Progenitor cell of endocrine pancreas (in vitro differentiated cells): Measurements from ENCODE around the gene ITGA3. TPM values are rescaled to one million over a fixed set of nuclear protein-coding genes. Genes with fewer than 3 reads are reported as not detected.
"Not testable (repeated sequence)": the region's sequence is repeated elsewhere in the genome, so short reads cannot be mapped to it uniquely, and the experiment has no call there.

ENCODE experiments used
- DNase-seq: peaks from one replicate; pipeline ENCODE4 v3.0.0; 2021; ENCODE audit warnings: low spot score; ENCODE audit not compliant: unreplicated experiment
- H3K27ac Mint-ChIP-seq: 2 replicates; pipeline ENCODE4 v1.8.0; 2021; ENCODE audit warnings: mild to moderate bottlenecking, moderate library complexity, mixed read lengths
- H3K27me3 Mint-ChIP-seq: 2 replicates; pipeline ENCODE4 v1.8.0; 2021; ENCODE audit warnings: mixed read lengths
- H3K36me3 Mint-ChIP-seq: 2 replicates; pipeline ENCODE4 v1.8.0; 2022; ENCODE audit warnings: mixed read lengths; ENCODE audit not compliant: insufficient read depth
- H3K4me1 Mint-ChIP-seq: 2 replicates; pipeline ENCODE4 v1.8.0; 2021; ENCODE audit warnings: low read depth, mixed read lengths
- H3K4me3 Mint-ChIP-seq: 2 replicates; pipeline ENCODE4 v1.8.0; 2021; ENCODE audit warnings: low read depth, mild to moderate bottlenecking, moderate library complexity, mixed read lengths
- H3K9me3 Mint-ChIP-seq: 2 replicates; pipeline ENCODE4 v1.8.0; 2021; ENCODE audit warnings: low read depth, mixed read lengths
- CTCF ChIP-seq: fragments of 200-600 bp; sonication (generic); IDR thresholded peaks from one replicate; pipeline ENCODE4 v1.5.0; 2021; ENCODE audit warnings: antibody characterized with exemption, mild to moderate bottlenecking; ENCODE audit not compliant: unreplicated experiment
- total RNA-seq: library from RNA; stranded (reverse); gene quantifications from 2 replicates; pipeline ENCODE4 v1.2.1, GENCODE V29; 2021

ITGA3 gene
- total RNA-seq, 1 donor from 2014 or later = 17.6 TPM

- Mint-ChIP-seq H3K27me3 (peaks cover 15% of the 10 kb centered on the region), H3K4me3 (no peak overlapping the region), H3K27ac (no peak overlapping the region), H3K4me1 (peaks cover 18% of the 10 kb centered on the region), H3K36me3 (no peaks in the 10 kb centered on the region), H3K9me3 (no peaks in the 10 kb centered on the region)
- no peak for DNase-seq
- no peak for TF ChIP-seq CTCF
Observed at GRCh38 chr17:50035945-50036344, 20.0 kb upstream of the ITGA3 start.

GRCh38 chr17:50036455-50037261 is 19.3 kb upstream of the ITGA3 start:
- Mint-ChIP-seq H3K27me3 (peaks cover 15% of the 10 kb centered on the region), H3K4me3 (no peak overlapping the region)

GRCh38 chr17:50037321-50038107 is 18.4 kb upstream of the ITGA3 start:
- no peak for DNase-seq
- Mint-ChIP-seq H3K4me3 (no peak overlapping the region), H3K27ac (no peak overlapping the region), H3K27me3 (peaks cover 15% of the 10 kb centered on the region), H3K4me1 (peaks cover 18% of the 10 kb centered on the region), H3K36me3 (no peaks in the 10 kb centered on the region), H3K9me3 (no peaks in the 10 kb centered on the region)
- TF ChIP-seq CTCF = no peak

More at GRCh38 chr17:50036455-50037261, 19.3 kb upstream of the ITGA3 start:
- DNase-seq = no peak
- Mint-ChIP-seq H3K27ac (peak overlapping the region; percentile 54), H3K36me3 (no peaks in the 10 kb centered on the region), H3K9me3 (no peaks in the 10 kb centered on the region), H3K4me1 (peaks cover 18% of the 10 kb centered on the region)
- TF ChIP-seq CTCF = no peak

- Mint-ChIP-seq H3K9me3 (no peaks in the 10 kb centered on the region), H3K4me3 (no peak overlapping the region), H3K4me1 (peaks cover 17% of the 10 kb centered on the region), H3K27ac (no peak overlapping the region), H3K36me3 (no peaks in the 10 kb centered on the region), H3K27me3 (peaks cover 11% of the 10 kb centered on the region)
- no peak for DNase-seq
- no peak for TF ChIP-seq CTCF
Observed at GRCh38 chr17:50039058-50039457, 16.9 kb upstream of the ITGA3 start.

GRCh38 chr17:50040496-50040895 is 15.4 kb upstream of the ITGA3 start:
- DNase-seq, H3K9me3 Mint-ChIP-seq, H3K27me3 Mint-ChIP-seq, H3K4me3 Mint-ChIP-seq, H3K4me1 Mint-ChIP-seq, H3K36me3 Mint-ChIP-seq, H3K27ac Mint-ChIP-seq: not testable (repeated sequence)
